Epithelial cell of esophagus (primary cell): ENCODE results near the gene ENTPD1.
"Not testable (repeated sequence)": the region's sequence is repeated elsewhere in the genome, so short reads cannot be mapped to it uniquely, and the experiment has no call there.

Source experiments
- DNase-seq: peaks from one replicate; pipeline ENCODE4 v3.0.0; 2010; ENCODE audit warnings: low read depth
- H3K4me3 ChIP-seq: 2 replicates; pipeline ENCODE4 v1.5.1; 2011; ENCODE audit warnings: mild to moderate bottlenecking, low read length, control low read depth
- TF ChIP-seq, protein P1 (sequence below): IDR thresholded peaks from 2 replicates; pipeline ENCODE4 v1.5.1; 2011; ENCODE audit warnings: low read depth, mild to moderate bottlenecking, low read length, control low read depth, inconsistent platforms; ENCODE audit not compliant: insufficient read depth; ENCODE audit errors: missing control alignments

The ENTPD1 gene

GRCh38 chr10:95907456-95908253 lies 151.7 kb downstream of the ENTPD1 start, which contains the start of gene CC2D2B:
TSS of gene CC2D2B (plus strand) at chr10:95907975. CDS start at chr10:95911324, 3,349 bp downstream.
- DNase-seq: peak; percentile 88
- TF ChIP-seq, protein P1, sequence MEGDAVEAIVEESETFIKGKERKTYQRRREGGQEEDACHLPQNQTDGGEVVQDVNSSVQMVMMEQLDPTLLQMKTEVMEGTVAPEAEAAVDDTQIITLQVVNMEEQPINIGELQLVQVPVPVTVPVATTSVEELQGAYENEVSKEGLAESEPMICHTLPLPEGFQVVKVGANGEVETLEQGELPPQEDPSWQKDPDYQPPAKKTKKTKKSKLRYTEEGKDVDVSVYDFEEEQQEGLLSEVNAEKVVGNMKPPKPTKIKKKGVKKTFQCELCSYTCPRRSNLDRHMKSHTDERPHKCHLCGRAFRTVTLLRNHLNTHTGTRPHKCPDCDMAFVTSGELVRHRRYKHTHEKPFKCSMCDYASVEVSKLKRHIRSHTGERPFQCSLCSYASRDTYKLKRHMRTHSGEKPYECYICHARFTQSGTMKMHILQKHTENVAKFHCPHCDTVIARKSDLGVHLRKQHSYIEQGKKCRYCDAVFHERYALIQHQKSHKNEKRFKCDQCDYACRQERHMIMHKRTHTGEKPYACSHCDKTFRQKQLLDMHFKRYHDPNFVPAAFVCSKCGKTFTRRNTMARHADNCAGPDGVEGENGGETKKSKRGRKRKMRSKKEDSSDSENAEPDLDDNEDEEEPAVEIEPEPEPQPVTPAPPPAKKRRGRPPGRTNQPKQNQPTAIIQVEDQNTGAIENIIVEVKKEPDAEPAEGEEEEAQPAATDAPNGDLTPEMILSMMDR: no peak
- H3K4me3 ChIP-seq: peak within 1 kb of the TSS; percentile 71

DNA sequence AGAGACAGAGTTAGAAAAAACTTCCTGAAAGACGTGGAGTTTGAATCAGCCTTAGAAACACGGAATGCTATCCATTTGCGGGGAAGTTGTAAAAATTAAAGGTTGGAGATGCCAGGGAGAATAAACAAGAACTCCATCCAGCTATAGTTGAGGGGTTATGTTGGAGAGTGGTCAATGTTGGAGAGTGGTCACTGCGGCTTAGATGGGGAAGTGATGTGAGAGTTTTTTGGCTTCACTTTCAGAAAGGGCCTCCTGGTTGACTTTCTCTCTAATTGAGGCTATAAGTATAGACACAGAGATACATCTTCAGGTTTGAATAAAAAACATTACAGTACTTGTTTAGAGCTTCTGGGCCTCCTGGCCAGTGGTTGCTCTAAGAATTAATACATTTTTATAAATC lies 152.5 kb downstream of the ENTPD1 start:
- no peak for DNase-seq
- no peak overlapping the region for H3K4me3 ChIP-seq
- TF ChIP-seq, protein P1: no peak

GRCh38 chr10:95909561-95909960 lies 153.6 kb downstream of the ENTPD1 start:
- TF ChIP-seq, protein P1: no peak
- no peak overlapping the region for H3K4me3 ChIP-seq
- no peak for DNase-seq

- DNase-seq, H3K4me3 ChIP-seq: not testable (repeated sequence)
Observed at GRCh38 chr10:95916039-95916438, 160.1 kb downstream of the ENTPD1 start.
